Activated CD8-positive, alpha-beta memory T cell treated with anti-CD3 and anti-CD28 coated beads, Interleukin-2, amount 10 ng/mL, durations not matched to agents 7 days and 5 days (primary cell): Measurements from ENCODE around the gene DAPK2. TPM values are rescaled to one million over a fixed set of nuclear protein-coding genes. Genes with fewer than 3 reads are reported as not detected.
A peak's percentile ranks its signal among the peaks of the same experiment; 100 is the strongest.
"Not testable (repeated sequence)": the region's sequence is repeated elsewhere in the genome, so short reads cannot be mapped to it uniquely, and the experiment has no call there.

ENCODE experiments used
- ATAC-seq: fragments of 150-1000 bp; cut with Tn5 transposase; one replicate; pipeline ENCODE4 v1.10.0; 2021; ENCODE audit warnings: moderate library complexity
- CTCF ChIA-PET: fragments of 350-600 bp; sonication (Branson Sonifier 250); formaldehyde crosslinking; loops from one replicate; lab custom pipeline; 2021; ENCODE audit warnings: antibody characterized with exemption; lab: Charles Lee
- DNase-seq: peaks from one replicate; pipeline ENCODE4 v3.0.0-alpha.2; 2020
- H3K27ac Mint-ChIP-seq: one replicate; pipeline ENCODE4 v1.8.0; 2021; ENCODE audit warnings: mild to moderate bottlenecking, mixed read lengths
- H3K27me3 Mint-ChIP-seq: one replicate; pipeline ENCODE4 v1.8.0; 2021; ENCODE audit warnings: mixed read lengths
- H3K36me3 Mint-ChIP-seq: one replicate; pipeline ENCODE4 v1.8.0; 2021; ENCODE audit warnings: mild to moderate bottlenecking, mixed read lengths
- H3K4me1 Mint-ChIP-seq: one replicate; pipeline ENCODE4 v1.8.0; 2021; ENCODE audit warnings: mixed read lengths
- H3K4me3 Mint-ChIP-seq: one replicate; pipeline ENCODE4 v1.8.0; 2021; ENCODE audit warnings: mild to moderate bottlenecking, moderate library complexity, mixed read lengths
- H3K9me3 Mint-ChIP-seq: one replicate; pipeline ENCODE4 v1.8.0; 2022; ENCODE audit warnings: low read depth, mixed read lengths
- total RNA-seq, 2 experiments: library from RNA; stranded (reverse); gene quantifications; one replicate each; pipeline ENCODE4 v1.2.3, GENCODE V29; 2021

DAPK2 gene
- total RNA-seq, 2 experiments from 2014 or later, result 14.1 to 15.0 TPM

DNA sequence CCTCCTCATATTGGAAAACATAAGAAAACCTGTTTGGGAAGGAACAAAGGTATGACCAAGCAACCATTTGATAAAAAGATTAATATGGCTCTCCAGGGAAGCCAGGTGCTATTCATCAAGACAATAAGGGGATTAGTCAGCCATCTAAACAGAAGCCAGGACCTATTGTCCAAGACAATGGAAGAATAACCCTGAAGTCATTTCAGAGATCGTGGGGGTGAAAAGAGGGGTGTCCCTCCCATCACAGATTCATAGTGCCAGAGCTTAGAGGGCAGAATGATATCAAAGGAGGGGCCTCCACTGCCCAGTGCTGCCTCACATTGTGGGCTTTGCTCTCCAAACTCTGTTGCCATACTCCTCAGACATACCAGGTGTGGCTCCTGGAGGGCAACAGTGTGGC is 73.5 kb downstream of the DAPK2 start:
- Mint-ChIP-seq H3K4me3 (no peak overlapping the region), H3K9me3 (no peaks in the 10 kb centered on the region), H3K27ac (peak overlapping the region; percentile 98), H3K4me1 (peaks cover 54% of the 10 kb centered on the region), H3K27me3 (no peaks in the 10 kb centered on the region), H3K36me3 (peaks cover 7% of the 10 kb centered on the region)
- no peak for ATAC-seq
- CTCF ChIA-PET, result interaction anchor here (1.5 to 6.8 kb wide), 2 partner anchors 10 to 26 kb away, joined by 3 to 53 read pairs; no protein-coding TSS in a partner anchor
- DNase-seq, result no peak

DNA sequence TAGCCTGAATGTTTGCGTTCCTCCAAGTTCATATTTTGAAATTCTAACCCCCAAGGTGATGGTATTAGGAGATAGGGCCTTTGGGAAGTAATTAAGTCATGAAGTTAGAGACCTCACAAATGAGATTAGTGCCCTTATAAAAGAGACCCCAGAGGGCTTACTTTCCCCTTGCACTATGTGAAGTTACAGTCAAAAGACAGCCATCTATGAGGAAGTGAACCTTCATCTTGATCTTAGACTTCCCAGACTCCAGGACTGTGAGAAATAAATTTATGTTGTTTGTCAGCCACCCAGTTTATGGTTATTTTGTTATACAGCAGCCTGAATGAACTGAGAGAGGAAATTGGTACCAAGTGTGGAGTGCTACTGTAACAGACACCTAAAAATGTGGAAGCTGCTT is 74.4 kb downstream of the DAPK2 start:
- Mint-ChIP-seq H3K36me3 (peaks cover 9% of the 10 kb centered on the region), H3K4me3 (peak overlapping the region; percentile 58), H3K9me3 (no peaks in the 10 kb centered on the region), H3K27me3 (no peaks in the 10 kb centered on the region), H3K27ac (peak overlapping the region; percentile 98), H3K4me1 (peaks cover 57% of the 10 kb centered on the region)
- ATAC-seq (no peak), DNase-seq (no peak)
- CTCF ChIA-PET, result interaction anchor here (0.7 to 6.8 kb wide), 8 partner anchors 13 to 219 kb away, joined by 3 to 53 read pairs (median 6); partner anchors contain the start of gene DAPK2

DNA sequence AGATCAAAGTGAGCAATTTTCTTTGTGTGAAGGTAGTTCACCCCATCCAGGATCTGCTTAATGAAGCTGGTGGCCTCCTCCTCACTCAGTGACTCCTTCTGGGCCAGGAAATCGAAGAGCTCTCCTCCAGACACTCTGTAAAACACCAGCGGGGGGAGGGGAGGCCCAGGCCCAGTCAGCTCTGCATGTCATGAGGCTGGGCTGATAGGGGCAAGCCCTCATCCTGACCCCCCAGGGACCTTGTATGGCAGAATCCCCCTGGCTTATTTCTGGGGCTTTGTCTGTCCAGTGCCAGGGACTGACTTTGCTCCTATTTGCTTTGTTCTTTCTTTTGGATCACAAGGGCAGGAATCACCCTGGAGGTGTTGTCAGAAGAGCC is 74.9 kb downstream of the DAPK2 start:
- H3K36me3 Mint-ChIP-seq, result peaks cover 9% of the 10 kb centered on the region
- ATAC-seq, result peak; percentile 77
- CTCF ChIA-PET, result interaction anchor here (0.5 to 6.8 kb wide), 16 partner anchors 14 to 257 kb away, joined by 3 to 53 read pairs (median 4); partner anchors contain the start of gene DAPK2
- DNase-seq, result peak; percentile 80
- no peaks in the 10 kb centered on the region for H3K9me3 Mint-ChIP-seq
- H3K27ac Mint-ChIP-seq, result peak overlapping the region; percentile 98
- peak overlapping the region; percentile 58 for H3K4me3 Mint-ChIP-seq
- no peaks in the 10 kb centered on the region for H3K27me3 Mint-ChIP-seq
- peaks cover 57% of the 10 kb centered on the region for H3K4me1 Mint-ChIP-seq

DNA sequence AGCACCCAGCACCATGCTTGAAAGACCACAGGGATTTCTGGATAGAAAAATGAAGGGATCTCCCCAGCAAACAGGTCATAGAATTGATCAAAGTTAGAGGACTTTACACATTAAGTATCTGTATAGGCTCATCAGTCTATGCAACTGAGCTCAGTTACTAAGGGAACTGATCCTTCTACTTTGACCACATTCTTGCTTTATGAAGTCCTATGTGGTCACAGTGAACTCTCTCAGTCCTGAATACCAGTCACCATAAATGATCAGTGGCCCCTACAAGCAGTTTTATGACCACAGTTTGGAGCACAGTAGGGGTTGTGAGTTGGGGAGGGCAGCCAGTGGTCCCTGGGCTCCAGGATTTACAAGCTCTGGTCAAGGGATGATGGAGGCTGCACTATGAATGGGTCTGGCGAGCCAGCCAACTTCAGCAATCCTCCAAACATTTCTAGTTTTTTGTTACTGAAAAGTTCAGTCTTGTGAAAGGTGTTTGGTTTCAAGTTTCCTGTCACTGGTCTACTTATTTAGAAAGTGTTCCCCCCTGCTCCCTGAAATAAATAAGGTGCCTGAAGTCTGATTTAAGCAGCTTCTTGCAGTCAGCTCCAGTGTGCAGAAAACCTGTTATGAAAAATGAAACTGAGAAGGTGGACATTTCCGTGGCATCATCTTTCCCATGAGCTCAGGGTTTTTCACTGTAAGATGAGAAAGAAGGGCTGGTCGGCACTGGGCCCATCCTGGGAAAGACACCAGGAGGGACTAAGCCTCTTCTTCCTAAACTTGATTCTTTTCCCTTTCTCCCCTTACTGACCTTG is 75.5 kb downstream of the DAPK2 start:
- ATAC-seq, result peak; percentile 71
- H3K27me3 Mint-ChIP-seq, result no peaks in the 10 kb centered on the region
- CTCF ChIA-PET, result interaction anchor here (0.5 to 6.8 kb wide), 18 partner anchors 14 to 657 kb away, joined by 3 to 53 read pairs (median 4); partner anchors contain the start of gene DAPK2
- H3K9me3 Mint-ChIP-seq, result no peaks in the 10 kb centered on the region
- peaks cover 57% of the 10 kb centered on the region for H3K4me1 Mint-ChIP-seq
- peaks cover 14% of the 10 kb centered on the region for H3K36me3 Mint-ChIP-seq
- H3K4me3 Mint-ChIP-seq, result peak overlapping the region; percentile 58
- peak overlapping the region; percentile 98 for H3K27ac Mint-ChIP-seq
- DNase-seq, result peak; percentile 66

DNA sequence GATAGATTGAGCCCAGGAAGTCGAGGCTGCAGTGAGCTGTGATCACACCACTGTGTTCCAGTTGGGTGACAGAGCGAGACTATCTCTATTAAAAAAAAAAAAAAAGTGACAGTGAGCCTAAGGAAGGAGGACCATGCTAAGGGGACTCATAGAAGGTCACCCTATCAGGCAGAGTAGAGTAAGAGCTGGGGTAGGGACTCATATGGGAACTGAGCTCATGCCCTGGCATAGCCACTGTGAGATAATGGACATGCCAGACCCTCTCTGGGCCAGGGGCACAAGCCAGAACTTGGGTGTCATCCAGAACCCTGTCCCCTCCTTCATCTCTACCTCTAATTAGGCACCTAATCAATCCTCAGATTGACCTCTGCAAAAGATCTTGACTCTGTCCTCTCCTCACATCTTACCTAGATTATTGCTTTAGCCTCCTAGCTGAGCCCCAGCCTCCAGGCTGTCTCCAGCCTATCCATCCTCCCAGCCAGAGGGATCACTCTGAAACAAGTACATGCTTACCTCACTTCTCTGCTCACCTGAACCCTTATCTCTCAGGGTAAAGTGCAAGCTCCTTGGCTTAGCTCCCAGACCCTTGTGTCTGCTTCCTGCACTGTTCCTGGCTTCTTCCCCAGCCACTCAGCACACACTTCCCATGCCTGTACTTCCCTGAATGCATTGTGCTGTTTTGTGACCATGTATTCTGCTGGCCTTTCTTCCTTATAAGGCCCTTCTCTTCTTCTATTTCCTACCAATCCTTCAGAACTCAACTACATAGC is 76.4 kb downstream of the DAPK2 start:
- DNase-seq (peak; percentile 37), ATAC-seq (no peak)
- no peaks in the 10 kb centered on the region for H3K9me3 Mint-ChIP-seq
- peak overlapping the region; percentile 98 for H3K27ac Mint-ChIP-seq
- peaks cover 57% of the 10 kb centered on the region for H3K4me1 Mint-ChIP-seq
- H3K36me3 Mint-ChIP-seq, result peaks cover 19% of the 10 kb centered on the region
- peak overlapping the region; percentile 58 for H3K4me3 Mint-ChIP-seq
- no peaks in the 10 kb centered on the region for H3K27me3 Mint-ChIP-seq
- CTCF ChIA-PET, result interaction anchor here (0.5 to 6.8 kb wide), 15 partner anchors 9 to 658 kb away, joined by 3 to 53 read pairs (median 3); partner anchors contain the start of gene DAPK2

DNA sequence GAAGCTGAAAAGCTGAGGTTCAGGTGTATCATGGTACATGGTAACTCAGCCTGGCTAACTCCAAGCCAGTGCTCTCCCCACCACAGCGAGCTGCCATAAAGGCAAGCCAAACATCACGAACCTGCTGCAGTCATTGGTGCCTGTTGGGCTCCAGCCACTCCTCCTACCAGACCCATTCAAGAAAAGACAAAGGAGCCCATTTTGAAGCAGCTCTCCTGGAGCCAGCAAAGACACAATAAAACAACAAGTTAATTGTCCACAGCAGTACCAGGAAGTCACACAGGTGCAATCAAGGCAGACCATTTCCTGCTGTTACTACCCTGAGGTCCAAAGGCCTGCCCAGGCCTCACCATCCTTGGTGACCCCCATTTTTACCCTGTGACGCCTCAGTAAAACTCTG is 77.6 kb downstream of the DAPK2 start:
- peaks cover 57% of the 10 kb centered on the region for H3K4me1 Mint-ChIP-seq
- CTCF ChIA-PET, result interaction anchor here (0.9 to 6.8 kb wide), 6 partner anchors 10 to 359 kb away, joined by 3 to 53 read pairs (median 4); partner anchors contain the start of gene DAPK2
- DNase-seq, result peak; percentile 27
- peaks cover 4% of the 10 kb centered on the region for H3K9me3 Mint-ChIP-seq
- H3K27me3 Mint-ChIP-seq, result no peaks in the 10 kb centered on the region
- H3K36me3 Mint-ChIP-seq, result peaks cover 26% of the 10 kb centered on the region
- no peak for ATAC-seq
- peak overlapping the region; percentile 61 for H3K27ac Mint-ChIP-seq
- no peak overlapping the region for H3K4me3 Mint-ChIP-seq

DNA sequence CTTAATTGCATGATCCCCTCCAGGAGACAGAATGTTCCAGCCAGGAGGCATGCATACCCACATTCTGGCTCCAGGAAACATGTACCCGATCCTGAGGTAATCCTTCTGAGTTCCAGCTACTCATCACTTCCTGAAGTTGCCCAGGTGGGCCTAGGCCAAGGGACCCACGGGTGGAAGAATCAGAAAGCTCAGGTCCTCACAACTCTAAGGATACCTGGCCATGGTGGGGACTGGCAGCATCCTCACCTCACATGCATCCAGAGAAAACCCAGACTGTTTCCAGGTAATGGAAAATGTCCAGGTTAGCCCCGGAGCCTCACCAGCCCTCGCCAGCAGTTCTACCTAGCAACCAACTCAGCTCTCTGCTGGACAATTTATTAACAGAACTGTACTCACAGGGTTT is 78.2 kb downstream of the DAPK2 start:
- no peak overlapping the region for H3K27ac Mint-ChIP-seq
- no peak overlapping the region for H3K4me3 Mint-ChIP-seq
- peaks cover 31% of the 10 kb centered on the region for H3K36me3 Mint-ChIP-seq
- peak; percentile 31 for DNase-seq
- no peaks in the 10 kb centered on the region for H3K27me3 Mint-ChIP-seq
- ATAC-seq, result no peak
- peaks cover 51% of the 10 kb centered on the region for H3K4me1 Mint-ChIP-seq
- CTCF ChIA-PET, result interaction anchor here (1.0 to 6.8 kb wide), 2 partner anchors 22 to 358 kb away, joined by 4 to 53 read pairs; no protein-coding TSS in a partner anchor
- peaks cover 9% of the 10 kb centered on the region for H3K9me3 Mint-ChIP-seq

DNA sequence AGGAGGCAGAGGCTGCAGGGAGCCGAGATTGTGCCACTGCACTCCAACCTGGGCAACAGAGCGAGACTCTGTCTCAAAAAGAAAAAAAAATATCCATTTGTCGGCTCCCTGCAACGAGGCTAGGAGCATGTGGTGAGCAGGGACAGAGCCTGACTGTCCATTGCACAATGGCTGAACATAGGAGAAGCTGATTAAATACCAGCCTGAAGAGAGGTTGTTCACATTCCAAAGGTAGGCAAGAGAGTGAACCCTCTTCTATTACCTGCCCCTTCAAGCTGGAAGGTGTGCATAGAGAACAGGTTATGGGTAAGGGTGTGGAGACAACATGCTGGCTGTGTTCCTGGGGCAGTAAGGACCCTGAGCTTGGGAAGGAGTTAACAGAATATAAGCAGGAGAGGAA is 78.7 kb downstream of the DAPK2 start:
- Mint-ChIP-seq H3K27ac (peak overlapping the region; percentile 59), H3K9me3 (peaks cover 9% of the 10 kb centered on the region)

DNA sequence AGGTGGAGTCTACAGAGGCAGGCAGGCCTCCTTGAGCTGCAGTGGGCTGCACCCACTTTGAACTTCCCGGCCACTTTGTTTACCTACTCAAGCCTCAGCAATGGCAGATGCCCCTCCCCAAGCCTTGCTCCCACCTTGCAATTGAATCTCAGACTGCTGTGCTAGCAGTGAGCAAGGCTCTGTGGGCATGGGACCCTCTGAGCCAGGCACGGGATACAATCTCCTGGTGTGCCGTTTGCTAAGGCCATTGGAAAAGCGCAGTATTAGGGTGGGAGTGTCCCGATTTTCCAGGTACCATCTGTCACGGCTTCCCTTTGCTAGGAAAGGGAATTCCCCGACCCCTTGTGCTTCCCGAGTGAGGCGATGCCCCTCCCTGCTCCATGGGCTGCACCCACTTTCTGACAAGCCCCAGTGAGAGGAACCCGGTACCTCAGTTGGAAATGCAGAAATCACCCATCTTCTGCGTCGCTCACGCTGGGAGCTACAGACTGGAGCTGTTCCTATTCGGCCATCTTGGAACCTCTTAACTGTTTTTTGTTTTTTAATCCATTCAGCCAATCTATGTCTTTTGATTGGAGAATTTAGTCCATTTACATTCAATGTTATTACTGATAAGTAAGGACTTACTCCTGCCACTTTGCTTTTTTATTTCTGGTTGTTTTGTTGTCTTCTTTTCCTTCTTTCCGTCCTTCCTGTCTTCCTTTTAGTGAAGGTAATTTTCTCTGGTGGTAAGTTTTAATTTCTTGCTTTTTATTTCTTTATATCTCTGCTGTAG is 83.2 kb downstream of the DAPK2 start:
- CTCF ChIA-PET, result interaction anchor here (1.6 kb wide), 1 partner anchor 18 kb away, joined by 4 read pairs; no protein-coding TSS in a partner anchor
- not testable (repeated sequence) for H3K27me3 Mint-ChIP-seq

More for the DNA sequence above, 78.7 kb downstream of the DAPK2 start:
- Mint-ChIP-seq H3K4me3 (no peak overlapping the region), H3K36me3 (peaks cover 31% of the 10 kb centered on the region), H3K27me3 (no peaks in the 10 kb centered on the region), H3K4me1 (peaks cover 49% of the 10 kb centered on the region)
- CTCF ChIA-PET, result interaction anchor here (1.0 to 6.8 kb wide), 2 partner anchors 21 to 357 kb away, joined by 4 to 53 read pairs; no protein-coding TSS in a partner anchor
- DNase-seq (no peak), ATAC-seq (no peak)

DNA sequence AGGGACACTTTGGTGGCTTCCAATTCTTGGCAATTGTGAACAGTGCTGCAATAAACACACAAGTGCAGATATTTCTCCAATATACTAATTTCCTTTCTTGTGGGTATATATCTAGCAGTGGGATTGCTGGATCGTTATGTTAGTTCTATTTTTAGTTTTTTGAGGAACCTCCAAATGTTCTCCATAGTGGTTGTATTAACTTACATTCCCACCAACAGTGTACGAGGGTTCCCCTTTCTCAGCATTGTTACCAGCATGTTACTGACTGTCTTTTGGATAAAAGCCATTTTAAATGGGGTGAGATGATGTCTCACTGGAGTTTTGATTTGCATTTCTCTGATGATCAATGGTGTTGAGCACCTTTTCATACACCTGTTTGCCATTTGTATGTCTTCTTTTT is 92.8 kb downstream of the DAPK2 start:
- H3K4me3 Mint-ChIP-seq, result no peak overlapping the region
- no peaks in the 10 kb centered on the region for H3K9me3 Mint-ChIP-seq
- CTCF ChIA-PET, result no interaction called here
- no peak for ATAC-seq
- peaks cover 9% of the 10 kb centered on the region for H3K4me1 Mint-ChIP-seq
- peaks cover 19% of the 10 kb centered on the region for H3K36me3 Mint-ChIP-seq
- H3K27me3 Mint-ChIP-seq, result peaks cover 3% of the 10 kb centered on the region
- no peak overlapping the region for H3K27ac Mint-ChIP-seq
- DNase-seq, result no peak

More for the DNA sequence above, 83.2 kb downstream of the DAPK2 start:
- not testable (repeated sequence) for H3K27ac Mint-ChIP-seq, H3K9me3 Mint-ChIP-seq, ATAC-seq, DNase-seq, H3K4me1 Mint-ChIP-seq, H3K4me3 Mint-ChIP-seq
- peaks cover 26% of the 10 kb centered on the region for H3K36me3 Mint-ChIP-seq

DNA sequence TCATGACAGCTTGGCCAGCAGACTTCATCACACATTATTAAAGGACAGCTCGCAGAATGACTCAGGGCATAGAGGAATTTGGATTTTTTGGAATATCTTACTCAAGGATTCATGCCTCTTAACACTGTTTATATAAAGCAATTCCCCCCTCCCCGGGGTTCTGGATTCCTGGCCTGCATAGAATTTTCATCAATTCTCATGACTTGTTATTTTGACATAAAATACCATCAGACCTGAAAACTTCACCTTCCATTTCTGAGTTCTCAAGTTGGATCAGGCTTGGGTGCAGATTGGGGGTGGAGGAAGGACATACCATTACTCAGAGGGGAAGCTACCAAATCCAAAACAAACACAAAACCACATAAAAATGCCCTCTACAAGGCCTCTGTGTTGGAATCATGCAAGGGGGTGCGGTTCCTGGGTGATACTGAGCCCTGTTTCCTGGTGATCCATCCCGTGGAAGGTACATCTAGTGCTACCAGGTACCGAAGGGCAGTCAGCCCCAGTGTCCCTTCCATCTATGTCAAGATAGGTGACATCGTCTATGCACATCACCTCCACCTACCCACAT is 95.3 kb downstream of the DAPK2 start:
- ATAC-seq (no peak), DNase-seq (no peak)
- H3K9me3 Mint-ChIP-seq, result no peaks in the 10 kb centered on the region
- peaks cover 6% of the 10 kb centered on the region for H3K36me3 Mint-ChIP-seq
- CTCF ChIA-PET, result interaction anchor here (0.9 to 1.7 kb wide), 2 partner anchors 9 to 95 kb away, joined by 3 to 10 read pairs; partner anchors contain the start of gene DAPK2
- peaks cover 3% of the 10 kb centered on the region for H3K27me3 Mint-ChIP-seq
- H3K4me3 Mint-ChIP-seq, result no peak overlapping the region
- H3K4me1 Mint-ChIP-seq, result peaks cover 9% of the 10 kb centered on the region
- no peak overlapping the region for H3K27ac Mint-ChIP-seq

DNA sequence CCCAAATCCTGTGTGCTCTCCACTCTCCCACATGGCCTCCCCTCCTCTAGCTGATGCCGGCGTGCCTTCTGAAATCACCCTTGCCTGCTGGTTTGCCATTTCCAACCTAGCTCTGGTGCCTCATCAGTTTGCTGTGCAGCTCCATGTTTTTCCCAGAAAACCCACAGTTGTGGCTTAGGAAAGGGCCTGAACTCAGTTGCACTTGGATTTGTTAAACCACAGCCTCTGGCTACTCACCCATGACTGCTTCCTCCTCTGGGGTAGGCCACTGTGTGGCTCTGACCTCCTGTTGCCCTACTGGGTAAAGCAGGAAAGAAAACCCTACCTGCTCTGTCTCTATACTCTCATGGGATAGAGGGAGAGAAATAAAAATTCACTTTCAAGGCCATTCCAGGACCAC is 97.3 kb downstream of the DAPK2 start:
- Mint-ChIP-seq H3K36me3 (peaks cover 4% of the 10 kb centered on the region), H3K4me3 (no peak overlapping the region), H3K4me1 (peaks cover 14% of the 10 kb centered on the region), H3K27me3 (no peaks in the 10 kb centered on the region), H3K9me3 (no peaks in the 10 kb centered on the region), H3K27ac (no peak overlapping the region)
- peak; percentile 23 for DNase-seq
- no peak for ATAC-seq
- CTCF ChIA-PET, result interaction anchor here (0.7 to 5.0 kb wide), 3 partner anchors 9 to 22 kb away, joined by 3 to 53 read pairs (median 6); no protein-coding TSS in a partner anchor
